Measurements from ENCODE around the gene CCDC78.
"Not testable (repeated sequence)": the region's sequence is repeated elsewhere in the genome, so short reads cannot be mapped to it uniquely, and the experiment has no call there.

CCDC78 gene

GRCh38 chr16:761625-762513 is 35.6 kb upstream of the CCDC78 start:
- no peak for DNase-seq (ENCODE audit: low read depth, low spot score)
- no peak overlapping the region for H3K27ac ChIP-seq

GRCh38 chr16:760545-761343 is 34.5 kb upstream of the CCDC78 start, which contains the start of gene MSLN:
MSLN (plus strand) TSS chr16:760734; CDS start chr16:762681, 1,947 bp downstream.
- peak within 1 kb of the TSS; percentile 27 for H3K27ac ChIP-seq
- no peak for DNase-seq (ENCODE audit: low read depth, low spot score)

GRCh38 chr16:760065-760464 is 33.8 kb upstream of the CCDC78 start:
- no peak for DNase-seq (ENCODE audit: low read depth, low spot score)
- H3K27ac ChIP-seq = peak overlapping the region; percentile 27

- peak overlapping the region; percentile 27 for H3K27ac ChIP-seq
- no peak for DNase-seq (ENCODE audit: low read depth, low spot score)
Measured at GRCh38 chr16:759110-759910, 33.1 kb upstream of the CCDC78 start.

- DNase-seq (ENCODE audit: low read depth, low spot score) = no peak
- no peak overlapping the region for H3K27ac ChIP-seq
Measured at GRCh38 chr16:756428-756827, 30.2 kb upstream of the CCDC78 start.

GRCh38 chr16:754656-755055 is 28.4 kb upstream of the CCDC78 start:
- no peak overlapping the region for H3K27ac ChIP-seq

GRCh38 chr16:754121-754607 is 27.9 kb upstream of the CCDC78 start:
- DNase-seq (ENCODE audit: low read depth, low spot score); H3K27ac ChIP-seq: not testable (repeated sequence)

More at GRCh38 chr16:754656-755055, 28.4 kb upstream of the CCDC78 start:
- DNase-seq (ENCODE audit: low read depth, low spot score) = no peak

- no peak overlapping the region for H3K27ac ChIP-seq
- no peak for DNase-seq (ENCODE audit: low read depth, low spot score)
Measured at GRCh38 chr16:752007-752312, 25.7 kb upstream of the CCDC78 start.

- DNase-seq (ENCODE audit: low read depth, low spot score) = no peak
- H3K27ac ChIP-seq = no peak overlapping the region
Measured at GRCh38 chr16:751152-752006, 25.1 kb upstream of the CCDC78 start.

GRCh38 chr16:750485-750884 is 24.2 kb upstream of the CCDC78 start:
- H3K27ac ChIP-seq = no peak overlapping the region
- DNase-seq (ENCODE audit: low read depth, low spot score) = no peak

- no peak for DNase-seq (ENCODE audit: low read depth, low spot score)
- no peak overlapping the region for H3K27ac ChIP-seq
Measured at GRCh38 chr16:749010-749409, 22.8 kb upstream of the CCDC78 start.

- DNase-seq (ENCODE audit: low read depth, low spot score) = no peak
- H3K27ac ChIP-seq = no peak overlapping the region
Measured at GRCh38 chr16:747978-748746, 21.9 kb upstream of the CCDC78 start.

- DNase-seq (ENCODE audit: low read depth, low spot score) = no peak
- no peak overlapping the region for H3K27ac ChIP-seq
Measured at GRCh38 chr16:746637-747036, 20.4 kb upstream of the CCDC78 start.

- H3K27ac ChIP-seq = no peak overlapping the region
- no peak for DNase-seq (ENCODE audit: low read depth, low spot score)
Measured at GRCh38 chr16:745739-746138, 19.5 kb upstream of the CCDC78 start.

- no peak for DNase-seq (ENCODE audit: low read depth, low spot score)
- H3K27ac ChIP-seq = no peak overlapping the region
Measured at GRCh38 chr16:743794-744500, 17.7 kb upstream of the CCDC78 start.

- not testable (repeated sequence) for DNase-seq (ENCODE audit: low read depth, low spot score); H3K27ac ChIP-seq
Measured at GRCh38 chr16:742894-743293, 16.7 kb upstream of the CCDC78 start.

- H3K27ac ChIP-seq = no peak overlapping the region
- no peak for DNase-seq (ENCODE audit: low read depth, low spot score)
Measured at GRCh38 chr16:741986-742629, 15.9 kb upstream of the CCDC78 start.
